HG03196 (cell line): ENCODE measurements around the gene MGAT4D.
"Not testable (repeated sequence)": the region's sequence is repeated elsewhere in the genome, so short reads cannot be mapped to it uniquely, and the experiment has no call there.

Source experiments
- ATAC-seq: cut with Tn5 transposase; IDR thresholded peaks from one replicate; pipeline ENCODE4 v1.9.1; 2021; ENCODE audit not compliant: unreplicated experiment

The MGAT4D gene

GRCh38 chr4:140444347-140444746 lies 53.7 kb downstream of the MGAT4D start:
- ATAC-seq: not testable (repeated sequence)

GRCh38 chr4:140439644-140440142 lies 58.4 kb downstream of the MGAT4D start:
- ATAC-seq: no peak

GRCh38 chr4:140427919-140428471 lies 70.1 kb downstream of the MGAT4D start:
- no peak for ATAC-seq

GRCh38 chr4:140427106-140427918 lies 70.8 kb downstream of the MGAT4D start, which contains the start of gene CLGN:
Gene CLGN, minus strand, starts transcription at chr4:140427648. Its CDS starts 14,570 bp downstream, at chr4:140413078.
- ATAC-seq: no peak

GRCh38 chr4:140426610-140427105 lies 71.4 kb downstream of the MGAT4D start:
- ATAC-seq: no peak

- no peak for ATAC-seq
Observed at GRCh38 chr4:140423106-140423505, 75.0 kb downstream of the MGAT4D start.

GRCh38 chr4:140413130-140413969 lies 84.7 kb downstream of the MGAT4D start:
- not testable (repeated sequence) for ATAC-seq

- no peak for ATAC-seq
Observed at GRCh38 chr4:140408974-140409373, 89.1 kb downstream of the MGAT4D start.

- no peak for ATAC-seq
Observed at GRCh38 chr4:140406292-140406691, 91.8 kb downstream of the MGAT4D start.

GRCh38 chr4:140400111-140400510 lies 98.0 kb downstream of the MGAT4D start:
- no peak for ATAC-seq

GRCh38 chr4:140395668-140396067 lies 102.4 kb downstream of the MGAT4D start:
- no peak for ATAC-seq
